HG02852 (cell line): ENCODE data around the gene CMAS.

Experiments used
- ATAC-seq: cut with Tn5 transposase; IDR thresholded peaks from one replicate; pipeline ENCODE4 v1.9.1; 2021; ENCODE audit warnings: mild to moderate bottlenecking, moderate library complexity; ENCODE audit not compliant: unreplicated experiment

The CMAS gene

GRCh38 chr12:22105542-22105941 is 59.5 kb downstream of the CMAS start:
- ATAC-seq = no peak

GRCh38 chr12:22110176-22110575 is 64.2 kb downstream of the CMAS start:
- ATAC-seq = no peak
